Iris pigment epithelial cell (primary cell): ENCODE results near the gene OTX2.

Experiments used
- DNase-seq: peaks from one replicate; pipeline ENCODE4 v3.0.0-alpha.2; 2011; ENCODE audit warnings: low read depth

OTX2 gene

GRCh38 chr14:56796259-56796658 is 14.0 kb downstream of the OTX2 start:
- no peak for DNase-seq

GRCh38 chr14:56795284-56795622 is 15.0 kb downstream of the OTX2 start:
- DNase-seq: no peak

GRCh38 chr14:56794557-56795283 is 15.6 kb downstream of the OTX2 start:
- no peak for DNase-seq

- DNase-seq: no peak
Observed at GRCh38 chr14:56794088-56794556, 16.2 kb downstream of the OTX2 start.

- no peak for DNase-seq
Observed at GRCh38 chr14:56789955-56790354, 20.3 kb downstream of the OTX2 start.

- DNase-seq: peak; percentile 3
Observed at GRCh38 chr14:56787530-56787929, 22.7 kb downstream of the OTX2 start.

GRCh38 chr14:56782711-56783110 is 27.6 kb downstream of the OTX2 start:
- DNase-seq: peak; percentile 5

- DNase-seq: no peak
Observed at GRCh38 chr14:56774503-56774902, 35.8 kb downstream of the OTX2 start.

GRCh38 chr14:56770512-56770911 is 39.8 kb downstream of the OTX2 start:
- no peak for DNase-seq

- DNase-seq: no peak
Observed at GRCh38 chr14:56760164-56760914, 49.9 kb downstream of the OTX2 start.

GRCh38 chr14:56759633-56760032 is 50.6 kb downstream of the OTX2 start:
- no peak for DNase-seq

- DNase-seq: no peak
Observed at GRCh38 chr14:56759094-56759493, 51.2 kb downstream of the OTX2 start.

- DNase-seq: no peak
Observed at GRCh38 chr14:56754921-56755320, 55.4 kb downstream of the OTX2 start.

GRCh38 chr14:56753396-56753795 is 56.9 kb downstream of the OTX2 start:
- DNase-seq: no peak

GRCh38 chr14:56752428-56752827 is 57.9 kb downstream of the OTX2 start:
- no peak for DNase-seq

- no peak for DNase-seq
Observed at GRCh38 chr14:56751471-56751870, 58.8 kb downstream of the OTX2 start.
